ENCODE measurements around the gene KIAA0232.

Gene KIAA0232

DNA sequence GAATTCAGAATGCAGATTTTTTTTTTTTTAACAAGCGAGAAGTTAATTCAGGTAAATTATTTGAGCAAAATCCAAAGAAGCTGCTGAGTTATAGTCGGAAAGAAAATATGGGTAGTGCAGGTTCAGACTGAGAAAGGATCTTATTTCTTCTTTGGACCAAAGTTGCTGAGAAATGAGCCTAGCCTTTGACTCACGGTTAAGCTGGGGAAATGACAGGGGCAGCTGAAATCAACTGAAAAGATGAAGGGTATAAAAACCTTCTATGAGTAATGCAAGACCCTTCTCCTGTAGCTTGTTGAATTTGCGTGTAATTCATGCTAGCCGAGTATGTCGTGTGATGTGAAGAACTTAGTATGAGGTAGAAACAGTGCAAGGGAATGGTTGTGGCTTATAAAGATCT lies 63.0 kb downstream of the KIAA0232 start:
- H3K27me3 ChIP-seq (ENCODE audit: control insufficient read depth, insufficient read depth, low read length, poor library complexity, severe bottlenecking) = no peaks in the 10 kb centered on the region
- peaks cover 10% of the 10 kb centered on the region for H3K36me3 ChIP-seq (ENCODE audit: control insufficient read depth, insufficient read depth, low read length)
- WGBS, 2 experiments = 94% methylated on average over 6 of the region's 6 CpGs
- H3K27ac ChIP-seq (ENCODE audit: insufficient read depth, low read depth, low read length, poor library complexity, severe bottlenecking) = no peak overlapping the region
- H3K4me3 ChIP-seq (ENCODE audit: insufficient read depth, low read depth, low read length) = no peak overlapping the region
- no peaks in the 10 kb centered on the region for H3K9me3 ChIP-seq (ENCODE audit: control insufficient read depth, low read length)
- peaks cover 8% of the 10 kb centered on the region for H3K4me1 ChIP-seq (ENCODE audit: control insufficient read depth, insufficient read depth, low read length)

DNA sequence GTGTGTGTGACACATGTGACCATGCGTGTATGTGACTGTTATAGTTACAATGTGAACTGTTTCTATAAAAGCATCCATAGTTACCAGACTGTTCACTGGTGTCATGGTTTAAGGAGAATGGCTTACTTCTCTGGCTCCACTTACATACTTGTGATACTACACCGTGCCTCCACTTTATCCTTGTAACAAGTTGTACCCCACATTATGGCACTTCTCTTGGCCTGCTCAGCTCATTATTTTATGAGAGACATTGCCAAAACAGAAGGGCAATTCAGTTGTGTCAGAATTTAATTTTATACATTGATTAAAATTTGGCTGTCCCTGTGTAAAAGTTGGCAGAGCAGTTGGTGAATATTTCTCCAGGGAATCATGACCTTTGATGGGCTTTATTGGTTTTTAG lies 64.7 kb downstream of the KIAA0232 start:
- Histone ChIP-seq H3K36me3 (ENCODE audit: control insufficient read depth, insufficient read depth, low read length) (peaks cover 23% of the 10 kb centered on the region), H3K4me3 (ENCODE audit: insufficient read depth, low read depth, low read length) (no peak overlapping the region), H3K4me1 (ENCODE audit: control insufficient read depth, insufficient read depth, low read length) (peaks cover 8% of the 10 kb centered on the region), H3K9me3 (ENCODE audit: control insufficient read depth, low read length) (no peaks in the 10 kb centered on the region), H3K27me3 (ENCODE audit: control insufficient read depth, insufficient read depth, low read length, poor library complexity, severe bottlenecking) (no peaks in the 10 kb centered on the region), H3K27ac (ENCODE audit: insufficient read depth, low read depth, low read length, poor library complexity, severe bottlenecking) (no peak overlapping the region)
- 39 to 43% methylated on average over 2 of the region's 2 CpGs for WGBS, 2 experiments

DNA sequence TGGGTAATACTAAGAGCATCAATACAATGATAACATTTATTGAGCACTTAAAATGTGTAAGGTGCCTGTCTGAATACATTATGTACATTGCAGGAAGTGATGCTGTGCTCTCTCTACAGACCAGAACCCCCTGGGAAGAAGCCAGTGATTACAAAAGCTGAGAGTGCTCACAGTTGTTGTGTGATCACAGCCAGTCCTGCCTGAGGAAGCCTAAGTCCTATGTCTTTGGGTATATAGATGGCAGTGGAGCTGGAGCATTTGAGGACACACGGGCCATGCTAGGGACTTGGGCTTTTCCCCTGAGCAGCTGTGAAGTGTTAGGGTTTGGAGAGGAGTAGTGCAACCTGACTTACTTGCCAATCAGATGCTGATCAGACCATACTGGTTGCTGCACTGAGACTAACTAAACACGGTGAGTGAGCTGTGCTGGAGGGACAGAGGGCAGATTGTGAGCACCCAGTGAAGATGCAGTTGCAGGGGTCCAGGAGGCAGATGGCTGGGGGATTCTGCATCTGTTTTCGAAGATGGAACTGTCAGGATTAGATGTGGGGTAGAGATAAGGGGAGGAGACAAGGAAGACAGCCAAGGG lies 66.3 kb downstream of the KIAA0232 start:
- Histone ChIP-seq H3K4me1 (ENCODE audit: control insufficient read depth, insufficient read depth, low read length) (peaks cover 8% of the 10 kb centered on the region), H3K27ac (ENCODE audit: insufficient read depth, low read depth, low read length, poor library complexity, severe bottlenecking) (no peak overlapping the region), H3K27me3 (ENCODE audit: control insufficient read depth, insufficient read depth, low read length, poor library complexity, severe bottlenecking) (no peaks in the 10 kb centered on the region), H3K9me3 (ENCODE audit: control insufficient read depth, low read length) (no peaks in the 10 kb centered on the region), H3K4me3 (ENCODE audit: insufficient read depth, low read depth, low read length) (no peak overlapping the region), H3K36me3 (ENCODE audit: control insufficient read depth, insufficient read depth, low read length) (peaks cover 28% of the 10 kb centered on the region)
- 83 to 86% methylated on average over 3 of the region's 3 CpGs for WGBS, 2 experiments

DNA sequence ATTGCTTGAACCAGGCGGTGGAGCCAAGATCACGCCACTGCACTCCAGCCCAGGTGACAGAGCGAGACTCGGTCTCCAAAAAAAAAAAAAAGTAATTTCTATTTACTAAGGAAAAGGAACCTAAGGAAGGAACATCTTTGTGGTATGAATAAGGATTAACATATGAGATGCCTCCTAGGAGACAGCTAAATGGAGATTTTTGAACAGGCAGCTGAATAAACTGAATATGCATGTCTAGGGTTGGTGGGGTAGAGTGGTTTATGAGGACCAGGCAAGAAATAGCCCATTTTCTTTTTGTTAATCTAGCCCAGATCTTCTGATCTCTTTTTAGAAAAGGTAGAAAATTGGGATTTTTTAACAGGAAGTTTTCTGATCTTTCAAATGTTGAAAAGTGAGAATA lies 67.2 kb downstream of the KIAA0232 start:
- no peak overlapping the region for H3K4me3 ChIP-seq (ENCODE audit: insufficient read depth, low read depth, low read length)
- H3K27me3 ChIP-seq (ENCODE audit: control insufficient read depth, insufficient read depth, low read length, poor library complexity, severe bottlenecking) = no peaks in the 10 kb centered on the region
- peaks cover 8% of the 10 kb centered on the region for H3K4me1 ChIP-seq (ENCODE audit: control insufficient read depth, insufficient read depth, low read length)
- no peak overlapping the region for H3K27ac ChIP-seq (ENCODE audit: insufficient read depth, low read depth, low read length, poor library complexity, severe bottlenecking)
- 80 to 95% methylated on average over 4 of the region's 4 CpGs for WGBS, 2 experiments
- peaks cover 28% of the 10 kb centered on the region for H3K36me3 ChIP-seq (ENCODE audit: control insufficient read depth, insufficient read depth, low read length)
- H3K9me3 ChIP-seq (ENCODE audit: control insufficient read depth, low read length) = no peaks in the 10 kb centered on the region

DNA sequence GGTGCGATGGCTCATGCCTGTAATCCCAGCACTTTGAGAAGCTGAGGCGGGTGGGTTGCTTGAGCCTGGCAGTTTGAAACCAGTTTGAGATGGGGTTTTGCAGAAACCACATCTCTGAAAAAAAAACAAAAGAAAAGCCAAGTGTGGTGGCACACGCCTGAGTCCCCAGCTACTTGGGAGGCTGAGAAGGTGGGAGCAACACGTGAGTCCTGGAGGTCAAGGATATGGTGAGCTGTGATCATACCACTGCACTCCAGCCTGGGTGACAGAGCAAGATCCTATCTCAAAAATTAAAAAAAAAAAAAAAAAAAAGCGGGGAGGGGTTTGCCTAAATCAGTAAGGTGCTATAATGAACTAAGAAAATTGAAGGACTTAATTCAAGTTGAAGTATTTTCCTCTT lies 68.9 kb downstream of the KIAA0232 start:
- no peak overlapping the region for H3K27ac ChIP-seq (ENCODE audit: insufficient read depth, low read depth, low read length, poor library complexity, severe bottlenecking)
- H3K36me3 ChIP-seq (ENCODE audit: control insufficient read depth, insufficient read depth, low read length) = peaks cover 28% of the 10 kb centered on the region
- H3K9me3 ChIP-seq (ENCODE audit: control insufficient read depth, low read length) = no peaks in the 10 kb centered on the region
- H3K27me3 ChIP-seq (ENCODE audit: control insufficient read depth, insufficient read depth, low read length, poor library complexity, severe bottlenecking) = no peaks in the 10 kb centered on the region
- peaks cover 4% of the 10 kb centered on the region for H3K4me1 ChIP-seq (ENCODE audit: control insufficient read depth, insufficient read depth, low read length)
- 93 to 95% methylated on average over 4 to 5 of the region's 5 CpGs for WGBS, 2 experiments
- no peak overlapping the region for H3K4me3 ChIP-seq (ENCODE audit: insufficient read depth, low read depth, low read length)

DNA sequence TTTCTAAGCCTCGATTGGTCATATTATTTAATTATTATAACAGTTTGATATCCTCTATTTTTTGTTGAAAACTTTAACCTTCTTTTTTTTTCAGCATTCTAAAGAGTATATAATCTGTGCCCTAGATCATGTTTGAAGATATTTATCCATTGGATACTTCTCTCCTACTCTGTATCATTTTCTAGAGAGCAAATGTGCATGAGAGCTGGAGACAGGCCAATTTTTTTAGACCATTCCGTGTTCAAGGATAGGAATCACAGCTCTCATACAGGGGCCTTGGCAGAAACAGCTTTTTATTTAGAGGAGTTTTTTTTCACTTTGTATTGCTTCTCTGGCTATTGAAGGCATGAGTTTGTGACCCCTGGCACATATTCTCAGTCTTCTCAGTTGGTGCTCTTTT lies 69.4 kb downstream of the KIAA0232 start:
- 84 to 96% methylated on average over 1 of the region's 2 CpGs for WGBS, 2 experiments
- H3K4me3 ChIP-seq (ENCODE audit: insufficient read depth, low read depth, low read length) = no peak overlapping the region
- no peaks in the 10 kb centered on the region for H3K9me3 ChIP-seq (ENCODE audit: control insufficient read depth, low read length)
- no peaks in the 10 kb centered on the region for H3K27me3 ChIP-seq (ENCODE audit: control insufficient read depth, insufficient read depth, low read length, poor library complexity, severe bottlenecking)
- no peak overlapping the region for H3K27ac ChIP-seq (ENCODE audit: insufficient read depth, low read depth, low read length, poor library complexity, severe bottlenecking)
- H3K36me3 ChIP-seq (ENCODE audit: control insufficient read depth, insufficient read depth, low read length) = peaks cover 29% of the 10 kb centered on the region
- peaks cover 4% of the 10 kb centered on the region for H3K4me1 ChIP-seq (ENCODE audit: control insufficient read depth, insufficient read depth, low read length)

DNA sequence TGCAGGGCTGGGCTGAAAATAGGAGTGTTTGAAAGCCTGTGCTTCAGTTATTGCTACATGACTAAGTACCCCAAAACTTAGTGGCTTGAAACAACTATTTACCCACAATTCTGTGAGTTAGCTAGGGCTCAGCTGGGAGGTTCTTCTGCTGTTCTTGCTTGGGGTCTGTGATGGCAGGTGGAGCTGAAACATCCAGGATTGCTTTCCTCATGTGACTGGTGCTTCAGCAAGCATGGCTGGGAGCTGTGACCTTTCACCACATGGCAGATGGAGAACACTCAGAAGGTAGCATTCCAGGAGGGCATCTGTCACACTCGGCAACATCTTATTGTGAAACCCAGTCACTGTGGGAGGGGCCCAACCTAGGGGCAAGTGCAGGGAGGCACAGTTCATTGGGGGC lies 70.1 kb downstream of the KIAA0232 start:
- 0 to 4% methylated on average over 1 of the region's 1 CpG for WGBS, 2 experiments
- Histone ChIP-seq H3K27ac (ENCODE audit: insufficient read depth, low read depth, low read length, poor library complexity, severe bottlenecking) (no peak overlapping the region), H3K4me1 (ENCODE audit: control insufficient read depth, insufficient read depth, low read length) (peaks cover 4% of the 10 kb centered on the region), H3K9me3 (ENCODE audit: control insufficient read depth, low read length) (no peaks in the 10 kb centered on the region), H3K4me3 (ENCODE audit: insufficient read depth, low read depth, low read length) (no peak overlapping the region), H3K27me3 (ENCODE audit: control insufficient read depth, insufficient read depth, low read length, poor library complexity, severe bottlenecking) (no peaks in the 10 kb centered on the region), H3K36me3 (ENCODE audit: control insufficient read depth, insufficient read depth, low read length) (peaks cover 35% of the 10 kb centered on the region)

DNA sequence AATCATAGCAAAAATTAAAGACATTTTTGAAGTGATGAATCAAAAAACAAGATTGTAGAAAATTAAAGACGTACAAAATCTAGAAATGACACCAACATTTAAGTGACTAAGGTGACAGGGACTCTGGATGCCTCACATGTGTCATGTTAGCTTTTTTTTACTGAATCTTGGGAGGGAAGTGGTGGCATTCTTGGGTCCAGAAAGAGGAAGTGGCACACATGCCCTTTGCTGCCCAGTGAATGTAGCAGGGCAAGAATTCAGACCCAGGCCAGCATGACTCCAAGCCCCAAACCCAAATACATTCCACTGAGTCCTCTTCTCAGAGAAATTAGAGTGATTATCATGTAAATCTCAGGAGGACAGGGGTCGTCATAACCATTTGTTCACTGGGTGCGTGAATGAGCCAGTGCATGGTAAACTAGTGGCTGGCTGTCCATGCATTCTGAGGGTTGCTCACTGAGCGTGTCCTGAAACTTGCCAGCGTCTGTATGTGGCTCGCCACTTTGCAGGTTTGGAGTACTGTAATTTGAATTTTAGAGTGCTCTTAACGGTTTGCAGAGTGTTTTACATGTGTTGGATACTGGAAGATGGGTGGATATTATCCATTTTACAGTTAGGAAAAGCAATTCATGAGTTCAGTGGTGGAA lies 71.7 kb downstream of the KIAA0232 start:
- Histone ChIP-seq H3K27ac (ENCODE audit: insufficient read depth, low read depth, low read length, poor library complexity, severe bottlenecking) (no peak overlapping the region), H3K27me3 (ENCODE audit: control insufficient read depth, insufficient read depth, low read length, poor library complexity, severe bottlenecking) (no peaks in the 10 kb centered on the region), H3K4me1 (ENCODE audit: control insufficient read depth, insufficient read depth, low read length) (no peaks in the 10 kb centered on the region), H3K4me3 (ENCODE audit: insufficient read depth, low read depth, low read length) (no peak overlapping the region), H3K36me3 (ENCODE audit: control insufficient read depth, insufficient read depth, low read length) (peaks cover 32% of the 10 kb centered on the region), H3K9me3 (ENCODE audit: control insufficient read depth, low read length) (no peaks in the 10 kb centered on the region)
- 94 to 95% methylated on average over 7 of the region's 7 CpGs for WGBS, 2 experiments

DNA sequence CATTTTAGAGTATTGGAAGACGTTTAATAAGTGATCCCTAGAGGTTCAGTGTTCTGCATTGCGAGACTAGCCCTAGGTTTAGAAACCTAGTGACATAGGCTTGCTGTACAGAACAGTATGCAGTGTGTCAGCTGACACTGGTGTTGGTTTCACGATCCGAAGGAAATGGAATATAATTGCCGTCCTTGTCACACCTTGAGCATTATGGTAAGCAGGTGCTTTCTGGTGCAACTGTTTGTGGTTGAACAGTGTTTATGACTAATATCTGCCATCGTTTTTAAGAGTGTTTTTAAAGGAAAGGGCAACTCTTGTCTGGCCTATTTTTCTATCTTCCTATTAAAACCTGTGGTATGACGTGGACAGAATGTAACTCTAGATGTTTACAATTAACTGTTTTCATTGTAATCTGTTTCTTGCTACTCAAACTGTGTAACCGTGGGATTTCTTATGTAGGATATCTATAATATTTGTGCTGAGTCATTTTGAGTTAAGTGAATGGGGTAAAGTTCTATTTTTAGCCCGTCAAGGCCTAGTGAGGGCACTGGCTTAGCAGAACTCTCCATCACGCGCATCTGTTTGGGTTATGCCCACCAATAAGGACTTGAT lies 73.3 kb downstream of the KIAA0232 start:
- no peak overlapping the region for H3K27ac ChIP-seq (ENCODE audit: insufficient read depth, low read depth, low read length, poor library complexity, severe bottlenecking)
- no peaks in the 10 kb centered on the region for H3K4me1 ChIP-seq (ENCODE audit: control insufficient read depth, insufficient read depth, low read length)
- peaks cover 32% of the 10 kb centered on the region for H3K36me3 ChIP-seq (ENCODE audit: control insufficient read depth, insufficient read depth, low read length)
- H3K9me3 ChIP-seq (ENCODE audit: control insufficient read depth, low read length) = no peaks in the 10 kb centered on the region
- 96% methylated on average over 11 of the region's 11 CpGs for WGBS, 2 experiments
- H3K27me3 ChIP-seq (ENCODE audit: control insufficient read depth, insufficient read depth, low read length, poor library complexity, severe bottlenecking) = no peaks in the 10 kb centered on the region
- no peak overlapping the region for H3K4me3 ChIP-seq (ENCODE audit: insufficient read depth, low read depth, low read length)

DNA sequence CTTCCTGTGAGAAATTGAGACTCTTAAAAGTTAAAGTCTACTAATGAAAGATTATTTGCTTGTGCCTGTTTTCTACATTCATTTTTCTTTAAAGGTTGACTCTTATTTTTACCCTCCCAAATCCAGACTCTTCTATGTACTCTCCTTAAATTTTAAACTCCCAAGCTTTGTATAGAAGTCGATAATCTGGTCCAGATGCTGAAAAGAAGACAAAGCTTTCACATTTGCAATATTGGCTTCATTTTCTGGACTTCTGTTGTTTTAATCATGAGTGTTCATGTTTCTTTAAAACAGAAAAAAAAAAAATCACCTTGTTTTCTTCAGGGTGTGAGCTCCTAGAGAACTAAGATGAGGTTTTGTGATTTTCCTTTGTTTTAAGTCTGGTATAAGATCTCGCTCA lies 73.9 kb downstream of the KIAA0232 start:
- Histone ChIP-seq H3K27me3 (ENCODE audit: control insufficient read depth, insufficient read depth, low read length, poor library complexity, severe bottlenecking) (no peaks in the 10 kb centered on the region), H3K27ac (ENCODE audit: insufficient read depth, low read depth, low read length, poor library complexity, severe bottlenecking) (no peak overlapping the region), H3K9me3 (ENCODE audit: control insufficient read depth, low read length) (no peaks in the 10 kb centered on the region), H3K4me3 (ENCODE audit: insufficient read depth, low read depth, low read length) (no peak overlapping the region), H3K36me3 (ENCODE audit: control insufficient read depth, insufficient read depth, low read length) (peaks cover 32% of the 10 kb centered on the region), H3K4me1 (ENCODE audit: control insufficient read depth, insufficient read depth, low read length) (no peaks in the 10 kb centered on the region)
- 100% methylated on average over 2 of the region's 2 CpGs for WGBS, 2 experiments

Data from ectodermal cell (in vitro differentiated cells).